GM23338 (cell line): ENCODE results near the gene DRD4.

Experiments used
- CREB1 ChIP-seq: fragments of 250-450 bp; sonication (Bioruptor Pico); IDR thresholded peaks from 2 replicates; pipeline ENCODE4 v1.5.0; 2020; ENCODE audit warnings: low read depth, mild to moderate bottlenecking, moderate library complexity
- EZH2 ChIP-seq: fragments of 200-600 bp; sonication (generic); IDR thresholded peaks from one replicate; pipeline ENCODE4 v1.8.0; 2017; ENCODE audit warnings: antibody characterized with exemption, mild to moderate bottlenecking, low read depth; ENCODE audit not compliant: unreplicated experiment
- EZH2phosphoT487 ChIP-seq: fragments of 200-600 bp; sonication (generic); IDR thresholded peaks from one replicate; pipeline ENCODE4 v1.8.1; 2018; ENCODE audit warnings: antibody characterized with exemption; ENCODE audit not compliant: unreplicated experiment
- JUNB ChIP-seq: IDR thresholded peaks from one replicate; pipeline ENCODE4 v1.6.1; 2016; ENCODE audit warnings: antibody characterized with exemption; ENCODE audit not compliant: unreplicated experiment
- POLR2AphosphoS5 ChIP-seq: IDR thresholded peaks from 2 replicates; pipeline ENCODE4 v1.6.1; 2016; ENCODE audit warnings: antibody characterized with exemption, low read depth
- REST ChIP-seq: IDR thresholded peaks from one replicate; pipeline ENCODE4 v1.6.1; 2018; ENCODE audit warnings: antibody characterized with exemption; ENCODE audit not compliant: unreplicated experiment
- ZNF114 ChIP-seq: fragments of 250-450 bp; sonication (Bioruptor Pico); IDR thresholded peaks from 2 replicates; pipeline ENCODE4 v1.5.0; 2020; ENCODE audit warnings: mild to moderate bottlenecking, moderate library complexity
- ZNF331 ChIP-seq: fragments of 250-450 bp; sonication (Bioruptor Pico); IDR thresholded peaks from 2 replicates; pipeline ENCODE4 v1.5.0; 2020; ENCODE audit warnings: low read depth, mild to moderate bottlenecking, moderate library complexity
- TF ChIP-seq, protein P1 (sequence below), 2 experiments: fragments of 200-600 bp in 1 of 2; sonication (generic) in 1 of 2; conservative IDR thresholded peaks; 2 replicates each; pipeline versions ENCODE4 v1.5.1 to v1.6.1; 2016 to 2017; ENCODE audit warnings: antibody characterized with exemption in 2 of 2, low read depth in 2 of 2, mild to moderate bottlenecking in 2 of 2, moderate library complexity in 1 of 2
- TF ChIP-seq, protein P2 (sequence below): fragments of 250-450 bp; sonication (Bioruptor Pico); IDR thresholded peaks from 2 replicates; pipeline ENCODE4 v1.5.0; 2020; ENCODE audit warnings: mild to moderate bottlenecking, moderate library complexity

DNA sequence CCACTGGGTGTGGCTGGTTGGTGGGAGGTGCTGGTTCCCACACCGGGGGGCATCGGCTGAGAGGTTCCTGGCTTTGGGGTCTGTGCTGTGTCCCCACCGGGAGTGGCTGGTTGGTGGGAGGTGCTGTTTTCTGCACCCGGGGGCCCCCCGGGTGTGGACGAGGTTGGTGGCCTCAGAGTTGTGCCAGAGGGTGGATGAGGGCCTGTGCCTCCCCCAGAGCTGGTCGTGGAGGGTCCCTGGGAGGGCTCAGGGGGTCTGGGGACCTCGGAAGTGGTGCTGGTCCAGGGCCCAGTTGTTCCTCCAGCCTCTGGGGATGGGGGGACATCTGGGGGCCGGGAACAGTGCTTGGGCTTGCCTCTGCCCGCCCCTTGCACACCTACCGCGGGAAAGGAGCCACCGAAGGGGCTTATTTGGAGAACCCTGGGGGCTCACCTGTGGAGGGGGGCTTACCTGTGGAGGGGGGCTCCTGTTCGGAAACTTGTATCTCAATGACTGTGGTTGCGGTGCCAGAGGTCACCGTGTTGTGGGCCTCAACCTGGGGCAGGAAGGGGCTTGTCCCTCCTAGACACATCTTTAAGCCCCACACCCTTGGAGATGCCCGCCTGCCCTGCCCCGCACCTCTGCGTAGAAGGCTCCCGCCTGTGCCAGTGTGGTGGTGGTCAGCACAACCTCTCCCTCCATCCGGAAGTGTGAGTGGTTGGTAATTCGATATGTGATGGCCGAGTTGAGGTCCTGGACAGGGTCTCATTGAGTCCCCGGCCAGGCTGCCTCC is 18.0 kb upstream of the DRD4 start:
- no peak for TF ChIP-seq POLR2AphosphoS5
- TF ChIP-seq, protein P1, sequence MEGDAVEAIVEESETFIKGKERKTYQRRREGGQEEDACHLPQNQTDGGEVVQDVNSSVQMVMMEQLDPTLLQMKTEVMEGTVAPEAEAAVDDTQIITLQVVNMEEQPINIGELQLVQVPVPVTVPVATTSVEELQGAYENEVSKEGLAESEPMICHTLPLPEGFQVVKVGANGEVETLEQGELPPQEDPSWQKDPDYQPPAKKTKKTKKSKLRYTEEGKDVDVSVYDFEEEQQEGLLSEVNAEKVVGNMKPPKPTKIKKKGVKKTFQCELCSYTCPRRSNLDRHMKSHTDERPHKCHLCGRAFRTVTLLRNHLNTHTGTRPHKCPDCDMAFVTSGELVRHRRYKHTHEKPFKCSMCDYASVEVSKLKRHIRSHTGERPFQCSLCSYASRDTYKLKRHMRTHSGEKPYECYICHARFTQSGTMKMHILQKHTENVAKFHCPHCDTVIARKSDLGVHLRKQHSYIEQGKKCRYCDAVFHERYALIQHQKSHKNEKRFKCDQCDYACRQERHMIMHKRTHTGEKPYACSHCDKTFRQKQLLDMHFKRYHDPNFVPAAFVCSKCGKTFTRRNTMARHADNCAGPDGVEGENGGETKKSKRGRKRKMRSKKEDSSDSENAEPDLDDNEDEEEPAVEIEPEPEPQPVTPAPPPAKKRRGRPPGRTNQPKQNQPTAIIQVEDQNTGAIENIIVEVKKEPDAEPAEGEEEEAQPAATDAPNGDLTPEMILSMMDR (conservative IDR thresholded peaks at IDR 0.05; ENCODE audit: low read depth in 2 of 2), result no peak
- no peak for TF ChIP-seq ZNF114 (CRISPR knock-in tag)
- TF ChIP-seq EZH2phosphoT487, result no peak
- no peak for TF ChIP-seq EZH2
- no peak for TF ChIP-seq CREB1 (CRISPR knock-in tag)
- TF ChIP-seq REST, result no peak
- no peak for TF ChIP-seq ZNF331 (CRISPR knock-in tag)
- TF ChIP-seq JUNB, result no peak
- TF ChIP-seq, protein P2, sequence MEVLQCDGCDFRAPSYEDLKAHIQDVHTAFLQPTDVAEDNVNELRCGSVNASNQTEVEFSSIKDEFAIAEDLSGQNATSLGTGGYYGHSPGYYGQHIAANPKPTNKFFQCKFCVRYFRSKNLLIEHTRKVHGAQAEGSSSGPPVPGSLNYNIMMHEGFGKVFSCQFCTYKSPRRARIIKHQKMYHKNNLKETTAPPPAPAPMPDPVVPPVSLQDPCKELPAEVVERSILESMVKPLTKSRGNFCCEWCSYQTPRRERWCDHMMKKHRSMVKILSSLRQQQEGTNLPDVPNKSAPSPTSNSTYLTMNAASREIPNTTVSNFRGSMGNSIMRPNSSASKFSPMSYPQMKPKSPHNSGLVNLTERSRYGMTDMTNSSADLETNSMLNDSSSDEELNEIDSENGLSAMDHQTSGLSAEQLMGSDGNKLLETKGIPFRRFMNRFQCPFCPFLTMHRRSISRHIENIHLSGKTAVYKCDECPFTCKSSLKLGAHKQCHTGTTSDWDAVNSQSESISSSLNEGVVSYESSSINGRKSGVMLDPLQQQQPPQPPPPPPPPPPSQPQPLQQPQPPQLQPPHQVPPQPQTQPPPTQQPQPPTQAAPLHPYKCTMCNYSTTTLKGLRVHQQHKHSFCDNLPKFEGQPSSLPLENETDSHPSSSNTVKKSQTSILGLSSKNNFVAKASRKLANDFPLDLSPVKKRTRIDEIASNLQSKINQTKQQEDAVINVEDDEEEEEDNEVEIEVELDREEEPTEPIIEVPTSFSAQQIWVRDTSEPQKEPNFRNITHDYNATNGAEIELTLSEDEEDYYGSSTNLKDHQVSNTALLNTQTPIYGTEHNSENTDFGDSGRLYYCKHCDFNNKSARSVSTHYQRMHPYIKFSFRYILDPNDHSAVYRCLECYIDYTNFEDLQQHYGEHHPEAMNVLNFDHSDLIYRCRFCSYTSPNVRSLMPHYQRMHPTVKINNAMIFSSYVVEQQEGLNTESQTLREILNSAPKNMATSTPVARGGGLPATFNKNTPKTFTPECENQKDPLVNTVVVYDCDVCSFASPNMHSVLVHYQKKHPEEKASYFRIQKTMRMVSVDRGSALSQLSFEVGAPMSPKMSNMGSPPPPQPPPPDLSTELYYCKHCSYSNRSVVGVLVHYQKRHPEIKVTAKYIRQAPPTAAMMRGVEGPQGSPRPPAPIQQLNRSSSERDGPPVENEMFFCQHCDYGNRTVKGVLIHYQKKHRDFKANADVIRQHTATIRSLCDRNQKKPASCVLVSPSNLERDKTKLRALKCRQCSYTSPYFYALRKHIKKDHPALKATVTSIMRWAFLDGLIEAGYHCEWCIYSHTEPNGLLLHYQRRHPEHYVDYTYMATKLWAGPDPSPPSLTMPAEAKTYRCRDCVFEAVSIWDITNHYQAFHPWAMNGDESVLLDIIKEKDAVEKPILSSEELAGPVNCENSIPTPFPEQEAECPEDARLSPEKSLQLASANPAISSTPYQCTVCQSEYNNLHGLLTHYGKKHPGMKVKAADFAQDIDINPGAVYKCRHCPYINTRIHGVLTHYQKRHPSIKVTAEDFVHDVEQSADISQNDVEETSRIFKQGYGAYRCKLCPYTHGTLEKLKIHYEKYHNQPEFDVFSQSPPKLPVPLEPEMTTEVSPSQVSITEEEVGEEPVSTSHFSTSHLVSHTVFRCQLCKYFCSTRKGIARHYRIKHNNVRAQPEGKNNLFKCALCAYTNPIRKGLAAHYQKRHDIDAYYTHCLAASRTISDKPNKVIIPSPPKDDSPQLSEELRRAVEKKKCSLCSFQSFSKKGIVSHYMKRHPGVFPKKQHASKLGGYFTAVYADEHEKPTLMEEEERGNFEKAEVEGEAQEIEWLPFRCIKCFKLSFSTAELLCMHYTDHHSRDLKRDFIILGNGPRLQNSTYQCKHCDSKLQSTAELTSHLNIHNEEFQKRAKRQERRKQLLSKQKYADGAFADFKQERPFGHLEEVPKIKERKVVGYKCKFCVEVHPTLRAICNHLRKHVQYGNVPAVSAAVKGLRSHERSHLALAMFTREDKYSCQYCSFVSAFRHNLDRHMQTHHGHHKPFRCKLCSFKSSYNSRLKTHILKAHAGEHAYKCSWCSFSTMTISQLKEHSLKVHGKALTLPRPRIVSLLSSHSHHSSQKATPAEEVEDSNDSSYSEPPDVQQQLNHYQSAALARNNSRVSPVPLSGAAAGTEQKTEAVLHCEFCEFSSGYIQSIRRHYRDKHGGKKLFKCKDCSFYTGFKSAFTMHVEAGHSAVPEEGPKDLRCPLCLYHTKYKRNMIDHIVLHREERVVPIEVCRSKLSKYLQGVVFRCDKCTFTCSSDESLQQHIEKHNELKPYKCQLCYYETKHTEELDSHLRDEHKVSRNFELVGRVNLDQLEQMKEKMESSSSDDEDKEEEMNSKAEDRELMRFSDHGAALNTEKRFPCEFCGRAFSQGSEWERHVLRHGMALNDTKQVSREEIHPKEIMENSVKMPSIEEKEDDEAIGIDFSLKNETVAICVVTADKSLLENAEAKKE, result no peak
